Activated naive CD8-positive, alpha-beta T cell treated with anti-CD3 and anti-CD28 coated beads for 36 hours (primary cell): ENCODE measurements around the gene VAPA. TPM values are rescaled to one million over a fixed set of nuclear protein-coding genes. Genes with fewer than 3 reads are reported as not detected.
"Not testable (repeated sequence)": the region's sequence is repeated elsewhere in the genome, so short reads cannot be mapped to it uniquely, and the experiment has no call there.

Experiments used
- DNase-seq: peaks from one replicate; pipeline ENCODE4 v3.0.0; 2021
- H3K27ac Mint-ChIP-seq: one replicate; pipeline ENCODE4 v1.8.0; 2022; ENCODE audit warnings: mild to moderate bottlenecking, moderate library complexity, mixed read lengths
- H3K27me3 Mint-ChIP-seq: one replicate; pipeline ENCODE4 v1.8.0; 2022; ENCODE audit warnings: mild to moderate bottlenecking, mixed read lengths
- H3K36me3 Mint-ChIP-seq: one replicate; pipeline ENCODE4 v1.8.0; 2021; ENCODE audit warnings: mild to moderate bottlenecking, mixed read lengths
- H3K4me1 Mint-ChIP-seq: one replicate; pipeline ENCODE4 v1.8.0; 2021; ENCODE audit warnings: mixed read lengths
- H3K4me3 Mint-ChIP-seq: one replicate; pipeline ENCODE4 v1.8.0; 2022; ENCODE audit warnings: mild to moderate bottlenecking, moderate library complexity, mixed read lengths
- H3K9me3 Mint-ChIP-seq: one replicate; pipeline ENCODE4 v1.8.0; 2022; ENCODE audit warnings: mixed read lengths
- total RNA-seq, 2 experiments: library from RNA; stranded (reverse); gene quantifications; one replicate each; pipeline ENCODE4 v1.2.3, GENCODE V29; 2021

The VAPA gene
- total RNA-seq, 2 experiments from 2014 or later = 157 to 172 TPM

- H3K36me3 Mint-ChIP-seq = no peaks in the 10 kb centered on the region
- H3K27ac Mint-ChIP-seq = no peak overlapping the region
- H3K4me3 Mint-ChIP-seq = no peak overlapping the region
- H3K9me3 Mint-ChIP-seq = no peaks in the 10 kb centered on the region
- DNase-seq = no peak
- peaks cover 8% of the 10 kb centered on the region for H3K4me1 Mint-ChIP-seq
- no peaks in the 10 kb centered on the region for H3K27me3 Mint-ChIP-seq
Measured at GRCh38 chr18:9900699-9901098, 13.1 kb upstream of the VAPA start.

- no peak overlapping the region for H3K27ac Mint-ChIP-seq
- H3K27me3 Mint-ChIP-seq = no peaks in the 10 kb centered on the region
- H3K9me3 Mint-ChIP-seq = no peaks in the 10 kb centered on the region
- no peak overlapping the region for H3K4me3 Mint-ChIP-seq
- DNase-seq = no peak
- H3K4me1 Mint-ChIP-seq = peaks cover 8% of the 10 kb centered on the region
- no peaks in the 10 kb centered on the region for H3K36me3 Mint-ChIP-seq
Measured at GRCh38 chr18:9901377-9901776, 12.4 kb upstream of the VAPA start.

GRCh38 chr18:9902264-9902663 is 11.6 kb upstream of the VAPA start:
- H3K36me3 Mint-ChIP-seq, H3K27me3 Mint-ChIP-seq, H3K4me1 Mint-ChIP-seq, H3K4me3 Mint-ChIP-seq, H3K9me3 Mint-ChIP-seq, H3K27ac Mint-ChIP-seq, DNase-seq: not testable (repeated sequence)

- Mint-ChIP-seq H3K36me3 (no peaks in the 10 kb centered on the region), H3K4me1 (peaks cover 8% of the 10 kb centered on the region), H3K9me3 (no peaks in the 10 kb centered on the region), H3K4me3 (no peak overlapping the region), H3K27ac (no peak overlapping the region), H3K27me3 (peaks cover 5% of the 10 kb centered on the region)
- no peak for DNase-seq
Measured at GRCh38 chr18:9902832-9903231, 11.0 kb upstream of the VAPA start.

GRCh38 chr18:9905401-9905922 is 8.4 kb upstream of the VAPA start:
- H3K4me3 Mint-ChIP-seq = no peak overlapping the region

GRCh38 chr18:9906481-9906880 is 7.3 kb upstream of the VAPA start:
- Mint-ChIP-seq H3K27me3 (peaks cover 9% of the 10 kb centered on the region), H3K4me3 (no peak overlapping the region), H3K36me3 (no peaks in the 10 kb centered on the region), H3K4me1 (no peaks in the 10 kb centered on the region), H3K27ac (no peak overlapping the region), H3K9me3 (no peaks in the 10 kb centered on the region)
- no peak for DNase-seq

More at GRCh38 chr18:9905401-9905922, 8.4 kb upstream of the VAPA start:
- DNase-seq = no peak
- Mint-ChIP-seq H3K27ac (no peak overlapping the region), H3K9me3 (no peaks in the 10 kb centered on the region), H3K36me3 (no peaks in the 10 kb centered on the region), H3K27me3 (peaks cover 9% of the 10 kb centered on the region), H3K4me1 (no peaks in the 10 kb centered on the region)

- Mint-ChIP-seq H3K4me1 (peaks cover 2% of the 10 kb centered on the region), H3K27ac (no peak overlapping the region), H3K4me3 (no peak overlapping the region), H3K36me3 (no peaks in the 10 kb centered on the region), H3K9me3 (peaks cover 3% of the 10 kb centered on the region), H3K27me3 (peaks cover 9% of the 10 kb centered on the region)
- DNase-seq = no peak
Measured at GRCh38 chr18:9907867-9908266, 5.9 kb upstream of the VAPA start.

- Mint-ChIP-seq H3K4me3 (no peak overlapping the region), H3K36me3 (no peaks in the 10 kb centered on the region), H3K27ac (no peak overlapping the region), H3K4me1 (peaks cover 6% of the 10 kb centered on the region), H3K27me3 (peaks cover 9% of the 10 kb centered on the region), H3K9me3 (peaks cover 3% of the 10 kb centered on the region)
- no peak for DNase-seq
Measured at GRCh38 chr18:9910071-9910470, 3.7 kb upstream of the VAPA start.

- no peak for DNase-seq
- H3K4me3 Mint-ChIP-seq = no peak overlapping the region
Measured at GRCh38 chr18:9910661-9911060, 3.2 kb upstream of the VAPA start.

GRCh38 chr18:9911226-9911625 is 2.6 kb upstream of the VAPA start:
- Mint-ChIP-seq H3K27me3 (peaks cover 9% of the 10 kb centered on the region), H3K9me3 (peaks cover 3% of the 10 kb centered on the region), H3K36me3 (no peaks in the 10 kb centered on the region), H3K4me3 (no peak overlapping the region), H3K4me1 (peaks cover 14% of the 10 kb centered on the region), H3K27ac (no peak overlapping the region)
- DNase-seq = no peak

More at GRCh38 chr18:9910661-9911060, 3.2 kb upstream of the VAPA start:
- H3K27ac Mint-ChIP-seq = no peak overlapping the region
- peaks cover 9% of the 10 kb centered on the region for H3K27me3 Mint-ChIP-seq
- no peaks in the 10 kb centered on the region for H3K36me3 Mint-ChIP-seq
- H3K9me3 Mint-ChIP-seq = peaks cover 3% of the 10 kb centered on the region
- H3K4me1 Mint-ChIP-seq = peaks cover 9% of the 10 kb centered on the region

- H3K36me3 Mint-ChIP-seq, H3K9me3 Mint-ChIP-seq, H3K4me3 Mint-ChIP-seq, H3K27me3 Mint-ChIP-seq, H3K27ac Mint-ChIP-seq, DNase-seq: not testable (repeated sequence)
- H3K4me1 Mint-ChIP-seq = peaks cover 20% of the 10 kb centered on the region
Measured at GRCh38 chr18:9912285-9912684, 1.5 kb upstream of the VAPA start.

- Mint-ChIP-seq H3K36me3 (no peaks in the 10 kb centered on the region), H3K4me3 (peak overlapping the region; percentile 88), H3K9me3 (peaks cover 3% of the 10 kb centered on the region), H3K4me1 (peaks cover 20% of the 10 kb centered on the region), H3K27ac (peak overlapping the region; percentile 93), H3K27me3 (peaks cover 4% of the 10 kb centered on the region)
- DNase-seq = no peak
Measured at GRCh38 chr18:9913151-9913525, 678 bp upstream of the VAPA start.

- H3K9me3 Mint-ChIP-seq = peaks cover 3% of the 10 kb centered on the region
- H3K4me1 Mint-ChIP-seq = peaks cover 20% of the 10 kb centered on the region
- peak overlapping the region; percentile 78 for H3K27ac Mint-ChIP-seq
- peaks cover 2% of the 10 kb centered on the region for H3K27me3 Mint-ChIP-seq
- no peak for DNase-seq
- H3K36me3 Mint-ChIP-seq = no peaks in the 10 kb centered on the region
- H3K4me3 Mint-ChIP-seq = peak overlapping the region; percentile 88
Measured at GRCh38 chr18:9914334-9914583, 443 bp downstream of the VAPA start.

GRCh38 chr18:9914584-9915290 is 921 bp downstream of the VAPA start:
- Mint-ChIP-seq H3K27me3 (no peaks in the 10 kb centered on the region), H3K36me3 (no peaks in the 10 kb centered on the region), H3K4me3 (peak overlapping the region; percentile 88), H3K27ac (peak overlapping the region; percentile 90), H3K9me3 (peaks cover 3% of the 10 kb centered on the region), H3K4me1 (peaks cover 20% of the 10 kb centered on the region)
- DNase-seq = peak; percentile 81

GRCh38 chr18:9915291-9916076 is 1.7 kb downstream of the VAPA start:
- Mint-ChIP-seq H3K9me3 (peaks cover 3% of the 10 kb centered on the region), H3K36me3 (no peaks in the 10 kb centered on the region), H3K27me3 (no peaks in the 10 kb centered on the region), H3K27ac (peak overlapping the region; percentile 90), H3K4me1 (peaks cover 20% of the 10 kb centered on the region), H3K4me3 (peak overlapping the region; percentile 88)
- no peak for DNase-seq
